Melanocyte of skin (primary cell): ENCODE data around the gene TTC24. TPM values are rescaled to one million over a fixed set of nuclear protein-coding genes. Genes with fewer than 3 reads are reported as not detected.

Source experiments
- total RNA-seq, 2 donors: library from RNA; depleted of rRNA; stranded (reverse); fragments of >200 nt; gene quantifications; 2 replicates each; pipeline ENCODE4 v1.2.3, GENCODE V29; 2012

The TTC24 gene
- not detected for total RNA-seq

GRCh38 chr1:156579472-156579871 lies at the start of gene TTC24:
Gene TTC24 (plus strand): TSS chr1:156579723. CDS start chr1:156581365, 1,642 bp downstream.

GRCh38 chr1:156571919-156572662 lies 7.4 kb upstream of the TTC24 start, which contains the start of gene IQGAP3:
Gene IQGAP3 (minus strand): TSS chr1:156572565. CDS start chr1:156572529, 36 bp downstream.

GRCh38 chr1:156591432-156592157 lies 12.1 kb downstream of the TTC24 start, which contains the start of gene NAXE:
Gene NAXE (plus strand): TSS chr1:156591776. CDS start chr1:156591805, 29 bp downstream.

GRCh38 chr1:156601122-156601830 lies 21.8 kb downstream of the TTC24 start, which contains the start of gene GPATCH4:
Gene GPATCH4 (minus strand): TSS chr1:156601479.

GRCh38 chr1:156618853-156619581 lies 39.5 kb downstream of the TTC24 start, which contains the start of gene HAPLN2:
Gene HAPLN2 (plus strand): TSS chr1:156619415. CDS start chr1:156623491, 4,076 bp downstream.

Other genes with a start within 250 kb of the TTC24 start
- gene CCT3, start 241.4 kb upstream of the TTC24 start, total RNA-seq: 100 to 1,000 TPM; 425 to 719 TPM
- gene TSACC, start 241.2 kb upstream of the TTC24 start, total RNA-seq: 1 to 10 TPM in 1 of 2 donors, not detected in 1; 1.0 TPM
- gene RHBG, start 210.5 kb upstream of the TTC24 start, total RNA-seq: not detected
- 10 to 100 TPM; 17.6 to 18.2 TPM for gene MEF2D, start 78.9 kb upstream of the TTC24 start, total RNA-seq
- gene IQGAP3, start 7.2 kb upstream of the TTC24 start, total RNA-seq: 10 to 100 TPM; 26.8 to 31.6 TPM
- 100 to 1,000 TPM; 112 to 129 TPM for gene NAXE, start 12.1 kb downstream of the TTC24 start, total RNA-seq
- 10 to 100 TPM; 18.2 to 26.6 TPM for gene GPATCH4, start 21.8 kb downstream of the TTC24 start, total RNA-seq
- not detected for gene HAPLN2, start 39.7 kb downstream of the TTC24 start, total RNA-seq
- 100 to 1,000 TPM in 1 of 2 donors, 10 to 100 TPM in 1; 25.0 to 131 TPM for gene BCAN, start 62.4 kb downstream of the TTC24 start, total RNA-seq
- 10 to 100 TPM; 14.8 to 26.6 TPM for gene NES, start 97.7 kb downstream of the TTC24 start, total RNA-seq
- gene CRABP2, start 125.9 kb downstream of the TTC24 start, total RNA-seq: 1 to 10 TPM in 1 of 2 donors, not detected in 1; 1.7 TPM
- 10 to 100 TPM in 1 of 2 donors, 1 to 10 TPM in 1; 7.3 to 15.1 TPM for gene METTL25B, start 148.7 kb downstream of the TTC24 start, total RNA-seq
- gene ISG20L2, start 149.0 kb downstream of the TTC24 start, total RNA-seq: 10 to 100 TPM; 22.4 to 25.0 TPM
- gene MRPL24, start 161.4 kb downstream of the TTC24 start, total RNA-seq: 10 to 100 TPM; 37.5 to 42.0 TPM
- gene HDGF, start 172.0 kb downstream of the TTC24 start, total RNA-seq: 100 to 1,000 TPM; 125 to 176 TPM
- 10 to 100 TPM; 20.0 to 22.0 TPM for gene PRCC, start 187.8 kb downstream of the TTC24 start, total RNA-seq
- gene SH2D2A, start 237.1 kb downstream of the TTC24 start, total RNA-seq: not detected